ENCODE results near the gene PAK6.

- TF ChIP-seq CTCF (IDR thresholded peaks at IDR 0.05) (no peak), POLR2A (IDR thresholded peaks at IDR 0.05) (peak; percentile 56), POLR2AphosphoS5 (IDR thresholded peaks at IDR 0.05) (peak; percentile 80)
These were observed 28.0 kb downstream of the PAK6 start for GRCh38 chr15:40266828-40267304.

Data from prostate gland (tissue), 2 donors.